Vagina (tissue), 2 donors: ENCODE data around the gene MYO7B. TPM values are rescaled to one million over a fixed set of nuclear protein-coding genes. Genes with fewer than 3 reads are reported as not detected.

Experiments
- DNase-seq, 2 donors: peaks; one replicate each; pipeline ENCODE4 v3.0.0-alpha.2; 2017; ENCODE audit errors: extremely low spot score in 2 of 2
- H3K27ac ChIP-seq: fragments of 200-600 bp; sonication (generic); one replicate; pipeline ENCODE4 v1.5.1; 2019
- H3K27me3 ChIP-seq: fragments of 200-600 bp; sonication (generic); one replicate; pipeline ENCODE4 v1.5.1; 2019
- H3K36me3 ChIP-seq, 2 donors: fragments of 200-600 bp; sonication (generic); one replicate each; pipeline ENCODE4 v1.5.1; 2017 to 2019
- H3K4me1 ChIP-seq: fragments of 200-600 bp; sonication (generic); one replicate; pipeline ENCODE4 v1.5.1; 2019
- H3K4me3 ChIP-seq, 2 donors: fragments of 200-600 bp; sonication (generic); 1 replicate in 1 of 2; 2 replicates in 1 of 2; pipeline ENCODE4 v1.5.1; 2016 to 2019
- H3K9me3 ChIP-seq: fragments of 200-600 bp; sonication (generic); one replicate; pipeline ENCODE4 v1.5.1; 2019
- POLR2A ChIP-seq, 2 donors: fragments of 450-650 bp; IDR thresholded peaks; one replicate each; pipeline ENCODE4 v1.6.1; 2017; ENCODE audit warnings: antibody characterized with exemption in 2 of 2, mild to moderate bottlenecking in 2 of 2, moderate library complexity in 2 of 2
- POLR2AphosphoS5 ChIP-seq, 2 donors: sonication (generic); formaldehyde crosslinking; IDR thresholded peaks; one replicate each; pipeline ENCODE4 v1.9.0; 2017; ENCODE audit warnings: antibody characterized with exemption in 2 of 2, mild to moderate bottlenecking in 2 of 2, low read depth in 1 of 2; ENCODE audit not compliant: insufficient read depth in 1 of 2
- intact Hi-C: fragments of 100-400 bp; cut with DNase I; formaldehyde crosslinking; loops from one replicate; pipeline ENCODE4 v1.15.1; 2023
- total RNA-seq: library from RNA; depleted of rRNA; stranded (reverse); fragments of >200 nt; gene quantifications from one replicate; pipeline ENCODE4 v1.2.3, GENCODE V29; 2016
- TF ChIP-seq, protein P1 (sequence below), 3 experiments: fragments of 450-650 bp in 2 of 3; fragments of 200-600 bp in 1 of 3; sonication (generic) in 1 of 3; IDR thresholded peaks; one replicate each; pipeline ENCODE4 v1.5.1; 2017 to 2019; ENCODE audit warnings: antibody characterized with exemption in 3 of 3, mild to moderate bottlenecking in 2 of 3, moderate library complexity in 2 of 3

The MYO7B gene
- total RNA-seq, 1 donor from 2014 or later: not detected

DNA sequence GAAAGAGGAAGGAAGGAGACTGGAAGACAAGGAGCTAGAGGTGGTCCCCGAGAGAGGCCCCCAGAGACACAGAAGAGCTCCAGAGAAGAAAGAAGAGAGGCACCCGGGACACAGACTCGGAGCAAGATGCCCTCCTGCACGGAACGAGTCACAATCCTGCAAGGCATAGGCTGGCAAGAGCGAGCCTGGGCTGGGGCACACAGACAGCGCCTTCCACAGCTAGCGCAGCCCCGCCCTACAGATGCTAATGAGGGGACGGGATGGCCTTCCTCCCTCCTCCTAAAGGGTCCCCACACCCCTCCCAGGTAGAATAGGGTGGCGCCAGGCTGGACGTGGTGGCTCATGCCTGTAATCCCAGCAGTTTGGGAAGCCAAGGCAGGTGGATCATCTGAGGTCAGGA, 90.7 kb downstream of the MYO7B start:
- Histone ChIP-seq H3K4me1 (no peaks in the 10 kb centered on the region), H3K4me3 (no peak overlapping the region), H3K27ac (no peak overlapping the region), H3K36me3 (no peaks in the 10 kb centered on the region), H3K27me3 (no peaks in the 10 kb centered on the region), H3K9me3 (no peaks in the 10 kb centered on the region)
- no peak for DNase-seq
- intact Hi-C loops: no loop called here
- TF ChIP-seq POLR2AphosphoS5 (IDR thresholded peaks at IDR 0.05; ENCODE audit: insufficient read depth in 1 of 2, low read depth in 1 of 2) (no peak), POLR2A (IDR thresholded peaks at IDR 0.05) (no peak)
- TF ChIP-seq, protein P1, sequence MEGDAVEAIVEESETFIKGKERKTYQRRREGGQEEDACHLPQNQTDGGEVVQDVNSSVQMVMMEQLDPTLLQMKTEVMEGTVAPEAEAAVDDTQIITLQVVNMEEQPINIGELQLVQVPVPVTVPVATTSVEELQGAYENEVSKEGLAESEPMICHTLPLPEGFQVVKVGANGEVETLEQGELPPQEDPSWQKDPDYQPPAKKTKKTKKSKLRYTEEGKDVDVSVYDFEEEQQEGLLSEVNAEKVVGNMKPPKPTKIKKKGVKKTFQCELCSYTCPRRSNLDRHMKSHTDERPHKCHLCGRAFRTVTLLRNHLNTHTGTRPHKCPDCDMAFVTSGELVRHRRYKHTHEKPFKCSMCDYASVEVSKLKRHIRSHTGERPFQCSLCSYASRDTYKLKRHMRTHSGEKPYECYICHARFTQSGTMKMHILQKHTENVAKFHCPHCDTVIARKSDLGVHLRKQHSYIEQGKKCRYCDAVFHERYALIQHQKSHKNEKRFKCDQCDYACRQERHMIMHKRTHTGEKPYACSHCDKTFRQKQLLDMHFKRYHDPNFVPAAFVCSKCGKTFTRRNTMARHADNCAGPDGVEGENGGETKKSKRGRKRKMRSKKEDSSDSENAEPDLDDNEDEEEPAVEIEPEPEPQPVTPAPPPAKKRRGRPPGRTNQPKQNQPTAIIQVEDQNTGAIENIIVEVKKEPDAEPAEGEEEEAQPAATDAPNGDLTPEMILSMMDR (IDR thresholded peaks at IDR 0.05): no peak

DNA sequence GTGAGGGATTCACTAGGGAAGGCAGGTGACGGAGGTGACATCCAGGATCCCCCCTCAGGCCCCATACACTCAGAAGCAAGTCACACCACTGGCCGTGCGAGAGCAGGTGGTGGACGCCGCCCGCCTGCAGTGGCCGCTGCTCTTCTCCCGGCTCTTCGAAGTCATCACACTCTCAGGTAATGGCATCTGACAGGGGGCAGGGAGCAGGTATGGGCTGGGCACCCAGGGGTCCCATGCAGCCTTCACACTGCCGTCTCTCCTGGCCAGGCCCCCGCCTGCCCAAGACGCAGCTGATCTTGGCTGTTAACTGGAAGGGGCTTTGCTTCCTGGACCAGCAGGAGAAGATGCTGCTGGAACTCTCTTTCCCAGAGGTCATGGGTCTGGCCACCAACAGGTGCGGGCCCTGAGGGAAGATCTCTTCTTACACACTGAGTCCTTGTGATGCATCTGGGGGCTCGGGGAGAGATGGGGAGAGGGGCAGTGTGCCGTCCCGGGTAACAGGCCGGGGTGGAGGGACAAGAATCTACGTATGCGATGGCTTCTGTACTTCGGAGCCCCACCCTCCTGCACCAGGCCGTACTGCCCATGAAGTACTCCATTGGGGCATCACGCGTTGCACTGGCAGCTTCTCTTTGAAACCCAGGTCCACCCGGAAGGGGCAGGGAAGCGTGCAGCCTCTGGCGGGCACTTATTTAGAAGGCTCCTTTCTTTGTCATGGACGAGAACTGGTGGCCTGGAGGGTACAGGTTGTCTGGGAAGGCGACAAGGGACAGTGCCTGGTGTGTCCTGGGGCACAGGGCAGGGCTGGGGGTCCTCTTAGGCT, 91.6 kb downstream of the MYO7B start:
- Histone ChIP-seq H3K4me1 (no peaks in the 10 kb centered on the region), H3K27ac (no peak overlapping the region), H3K9me3 (no peaks in the 10 kb centered on the region), H3K4me3 (no peak overlapping the region), H3K36me3 (no peaks in the 10 kb centered on the region), H3K27me3 (no peaks in the 10 kb centered on the region)
- intact Hi-C loops: no loop called here
- DNase-seq: no peak
- TF ChIP-seq POLR2AphosphoS5 (IDR thresholded peaks at IDR 0.05; ENCODE audit: insufficient read depth in 1 of 2, low read depth in 1 of 2) (no peak), POLR2A (IDR thresholded peaks at IDR 0.05) (no peak)
- TF ChIP-seq, protein P1 (IDR thresholded peaks at IDR 0.05): no peak

DNA sequence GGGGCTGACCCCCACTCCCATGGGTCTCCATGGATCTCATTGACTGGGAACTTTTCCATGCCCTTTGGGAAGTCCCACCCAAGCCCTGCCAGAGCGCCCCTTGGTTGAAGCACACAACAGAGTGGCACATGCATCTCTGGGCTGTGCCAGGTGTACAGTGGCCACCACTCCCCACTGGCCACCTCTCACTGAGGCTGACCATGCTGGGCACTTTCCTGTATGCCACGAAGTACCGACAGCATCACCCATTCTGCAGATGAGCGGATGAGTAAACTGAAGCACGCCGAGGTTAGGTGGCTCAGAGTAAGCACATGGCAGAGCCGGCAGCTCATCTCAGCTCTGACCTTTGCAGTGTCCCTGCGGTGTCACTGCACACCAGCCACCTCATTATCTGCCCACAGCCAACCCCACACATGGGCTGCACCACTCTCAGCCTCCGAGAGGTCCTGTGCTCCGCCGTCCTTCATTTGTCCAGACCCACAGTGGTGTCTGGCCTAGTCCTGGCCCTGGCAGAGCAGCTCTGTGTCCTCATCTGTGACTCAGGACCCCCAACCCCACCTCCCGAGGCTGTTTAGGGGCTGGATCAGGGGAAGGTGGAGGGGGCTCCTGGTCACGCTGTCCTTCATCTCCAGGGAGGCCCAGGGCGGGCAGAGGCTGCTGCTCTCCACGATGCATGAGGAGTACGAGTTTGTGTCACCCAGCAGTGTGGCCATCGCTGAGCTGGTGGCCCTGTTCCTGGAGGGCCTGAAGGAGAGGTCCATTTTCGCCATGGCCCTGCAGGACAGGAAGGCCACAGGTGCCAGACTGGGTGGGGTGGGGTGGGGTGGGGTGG, 92.5 kb downstream of the MYO7B start:
- intact Hi-C loops: no loop called here
- no peak for DNase-seq
- H3K4me1 ChIP-seq: no peaks in the 10 kb centered on the region

DNA sequence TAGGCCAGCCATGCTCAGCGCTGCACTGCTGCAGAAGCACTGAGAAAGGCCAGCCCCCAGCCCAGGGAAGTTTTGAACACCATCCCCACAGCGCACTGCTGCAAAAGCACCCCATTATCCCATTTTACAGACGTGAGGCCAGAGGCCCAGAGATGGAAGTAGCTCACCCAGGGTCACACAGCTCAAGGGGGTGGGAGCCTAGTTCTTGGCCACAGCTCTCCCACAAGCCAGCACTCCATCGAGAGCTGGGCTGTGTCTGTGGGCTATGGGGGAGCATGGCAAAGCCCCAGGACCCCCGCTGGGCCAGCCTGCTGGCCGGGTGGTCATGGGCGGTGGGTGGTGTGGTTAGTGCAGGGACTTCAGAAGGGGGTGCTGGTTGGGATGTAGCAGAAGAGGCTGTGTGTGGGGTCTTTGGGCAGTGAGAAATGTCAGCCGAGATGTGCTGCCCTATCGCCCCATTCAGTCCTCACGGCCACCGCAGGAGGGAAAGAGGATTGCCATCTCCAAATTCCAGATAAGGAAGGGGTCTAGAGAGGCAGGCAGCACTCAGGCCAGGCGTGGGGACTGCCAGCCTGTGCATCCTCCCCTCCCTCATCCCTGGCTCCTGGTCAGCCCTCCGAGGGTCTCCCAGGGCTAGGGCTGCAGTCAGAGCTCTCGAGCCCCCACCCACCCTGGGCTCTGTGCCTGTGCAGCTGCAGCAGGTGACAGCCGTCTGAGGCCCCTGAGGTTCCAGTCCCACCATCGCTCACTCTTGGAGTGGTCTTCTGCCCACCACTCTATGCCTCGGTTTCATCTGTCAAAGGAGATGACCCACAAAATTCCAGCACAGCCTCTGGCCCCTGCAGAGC, 93.5 kb downstream of the MYO7B start:
- H3K4me1 ChIP-seq: peaks cover 5% of the 10 kb centered on the region
- no peak for DNase-seq
- no peaks in the 10 kb centered on the region for H3K27me3 ChIP-seq
- intact Hi-C loops: no loop called here
- H3K9me3 ChIP-seq: no peaks in the 10 kb centered on the region
- H3K36me3 ChIP-seq: no peaks in the 10 kb centered on the region
- TF ChIP-seq POLR2AphosphoS5 (IDR thresholded peaks at IDR 0.05; ENCODE audit: insufficient read depth in 1 of 2, low read depth in 1 of 2): no peak
- TF ChIP-seq, protein P1 (IDR thresholded peaks at IDR 0.05): no peak
- no peak for TF ChIP-seq POLR2A (IDR thresholded peaks at IDR 0.05)
- no peak overlapping the region for H3K4me3 ChIP-seq
- H3K27ac ChIP-seq: no peak overlapping the region

More for the DNA sequence above, 92.5 kb downstream of the MYO7B start:
- no peaks in the 10 kb centered on the region for H3K27me3 ChIP-seq
- H3K4me3 ChIP-seq: no peak overlapping the region
- TF ChIP-seq, protein P1 (IDR thresholded peaks at IDR 0.05): no peak
- TF ChIP-seq POLR2AphosphoS5 (IDR thresholded peaks at IDR 0.05; ENCODE audit: insufficient read depth in 1 of 2, low read depth in 1 of 2) (no peak), POLR2A (IDR thresholded peaks at IDR 0.05) (no peak)
- no peaks in the 10 kb centered on the region for H3K36me3 ChIP-seq
- no peaks in the 10 kb centered on the region for H3K9me3 ChIP-seq
- H3K27ac ChIP-seq: no peak overlapping the region
